ENCODE results near the gene GALNT11.

GRCh38 chr7:152014722-152015121 is 10.8 kb upstream of the GALNT11 start:
- TF ChIP-seq POLR2A (IDR thresholded peaks at IDR 0.05), result no peak
- TF ChIP-seq POLR2AphosphoS5 (IDR thresholded peaks at IDR 0.05), result no peak
- no peak for TF ChIP-seq CTCF (IDR thresholded peaks at IDR 0.05)
- TF ChIP-seq EP300 (IDR thresholded peaks at IDR 0.05), result no peak
